Lower leg skin (tissue), 4 donors: ENCODE data around the gene PDZRN4. TPM values are rescaled to one million over a fixed set of nuclear protein-coding genes. Genes with fewer than 3 reads are reported as not detected.
"Not testable (repeated sequence)": the region's sequence is repeated elsewhere in the genome, so short reads cannot be mapped to it uniquely, and the experiment has no call there.

Source experiments
- DNase-seq, 2 donors: peaks; one replicate each; pipeline ENCODE4 v3.0.0-alpha.2; 2019; ENCODE audit warnings: low spot score in 2 of 2
- H3K4me3 ChIP-seq: fragments of 200-600 bp; sonication (generic); 2 replicates; pipeline ENCODE4 v1.5.1; 2017; ENCODE audit warnings: mild to moderate bottlenecking, low read depth; ENCODE audit not compliant: poor library complexity, severe bottlenecking
- CTCF ChIP-seq, 3 donors: fragments of 450-650 bp; IDR thresholded peaks; one replicate each; pipeline ENCODE4 v1.5.1; 2016; ENCODE audit warnings: antibody characterized with exemption in 3 of 3, mild to moderate bottlenecking in 3 of 3, moderate library complexity in 2 of 3
- POLR2A ChIP-seq, 2 donors: fragments of 450-650 bp; IDR thresholded peaks; one replicate each; pipeline ENCODE4 v1.6.1; 2016 to 2017; ENCODE audit warnings: antibody characterized with exemption in 2 of 2, mild to moderate bottlenecking in 1 of 2, moderate library complexity in 1 of 2
- WGBS, 2 donors: methylation state at CpG; one replicate each; pipeline ENCODE4 v1.1.5; 2018; 5-methylcytosine and 5-hydroxymethylcytosine counted together
- intact Hi-C: fragments of 100-400 bp; cut with DNase I; formaldehyde crosslinking; loops from one replicate; pipeline ENCODE4 v1.15.0; 2023; ENCODE audit warnings: low total_unique reads
- total RNA-seq, 4 donors: library from RNA; depleted of rRNA; stranded (reverse); fragments of >200 nt; gene quantifications; one replicate each; pipeline ENCODE4 v1.1.0, GENCODE V29; 2016

The PDZRN4 gene
- total RNA-seq, 4 donors from 2014 or later = 0.65 to 8.3 (median 3.6) TPM

DNA sequence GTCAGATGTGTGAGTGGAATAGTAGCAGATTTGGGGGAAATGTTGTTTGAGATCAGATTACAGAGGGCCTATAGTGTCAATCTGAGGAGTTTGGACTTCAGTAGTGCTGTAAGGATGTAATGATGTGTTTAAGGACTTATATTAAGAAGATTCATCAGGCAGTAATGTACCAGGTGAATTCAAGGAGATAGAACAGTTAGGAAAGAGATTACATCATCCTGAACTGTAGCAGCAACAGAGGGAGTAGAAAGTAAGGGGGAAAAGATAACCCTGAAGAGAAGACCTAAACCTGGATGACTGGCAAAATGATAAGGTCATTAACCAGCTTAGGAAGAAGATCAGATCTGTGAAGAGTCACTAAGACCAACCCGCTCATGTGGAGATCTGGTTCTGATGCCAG, 349.4 kb downstream of the PDZRN4 start:
- TF ChIP-seq POLR2A (IDR thresholded peaks at IDR 0.05) = no peak
- no peak for TF ChIP-seq CTCF (IDR thresholded peaks at IDR 0.05)
- DNase-seq = no peak

DNA sequence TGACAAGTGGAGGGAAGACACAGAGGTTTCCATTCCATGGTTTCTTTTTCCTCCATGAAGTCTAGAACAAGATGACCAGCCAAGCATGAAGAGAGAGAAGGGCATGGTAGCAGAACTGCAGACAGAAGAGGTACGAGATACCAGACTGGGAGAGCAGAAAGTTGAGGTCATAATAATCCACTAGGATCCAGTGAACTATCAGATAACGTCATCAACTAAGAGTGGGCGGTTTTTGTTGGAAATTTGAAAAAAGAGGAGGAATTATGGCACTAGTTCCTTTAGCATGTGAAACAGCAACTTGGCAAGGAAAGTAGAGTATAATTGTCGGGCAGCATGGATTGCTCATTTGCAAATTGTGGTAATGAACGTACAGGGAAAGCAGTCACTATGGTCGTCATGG, 357.6 kb downstream of the PDZRN4 start:
- DNase-seq = no peak
- WGBS, 2 donors = 85 to 90% methylated on average over 6 of the region's 6 CpGs
- TF ChIP-seq CTCF (IDR thresholded peaks at IDR 0.05) (no peak), POLR2A (IDR thresholded peaks at IDR 0.05) (no peak)
- intact Hi-C loops = no loop called here
- H3K4me3 ChIP-seq = no peak overlapping the region

More for the DNA sequence above, 349.4 kb downstream of the PDZRN4 start:
- intact Hi-C loops = no loop called here
- 61 to 64% methylated on average over 1 of the region's 1 CpG for WGBS, 2 donors
- no peak overlapping the region for H3K4me3 ChIP-seq

DNA sequence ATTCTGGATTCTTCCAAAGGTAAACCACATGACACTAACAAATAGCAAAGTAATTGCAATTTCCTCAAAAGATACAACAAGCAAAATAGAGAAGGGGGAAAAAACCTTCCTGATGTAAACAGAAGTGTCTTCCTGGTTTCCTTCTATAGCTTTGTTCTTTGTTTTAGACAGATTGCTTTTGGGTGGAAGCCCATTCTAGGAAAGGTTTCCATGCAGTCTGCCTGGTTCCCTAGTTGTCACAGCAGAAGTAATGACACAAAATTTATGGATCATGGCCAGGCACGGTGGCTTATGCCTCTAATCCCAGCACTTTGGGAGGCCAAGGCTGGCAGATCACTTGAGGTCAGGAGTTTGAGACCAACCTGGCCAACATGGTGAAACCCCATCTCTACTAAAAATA, 359.0 kb downstream of the PDZRN4 start:
- 60 to 66% methylated on average over 1 of the region's 1 CpG for WGBS, 2 donors
- intact Hi-C loops = not testable (repeated sequence)

GRCh38 chr12:41548926-41549325, 360.8 kb downstream of the PDZRN4 start:
- TF ChIP-seq POLR2A (IDR thresholded peaks at IDR 0.05) (no peak), CTCF (IDR thresholded peaks at IDR 0.05) (no peak)
- WGBS, 2 donors = 84 to 89% methylated on average over 4 of the region's 4 CpGs

More for the DNA sequence above, 359.0 kb downstream of the PDZRN4 start:
- H3K4me3 ChIP-seq, DNase-seq: not testable (repeated sequence)

GRCh38 chr12:41552588-41552987, 364.5 kb downstream of the PDZRN4 start:
- no peak overlapping the region for H3K4me3 ChIP-seq
- intact Hi-C loops = no loop called here
- DNase-seq = no peak
- WGBS, 2 donors = 54% methylated on average over 9 of the region's 9 CpGs
- no peak for TF ChIP-seq CTCF (IDR thresholded peaks at IDR 0.05)
- no peak for TF ChIP-seq POLR2A (IDR thresholded peaks at IDR 0.05)

More at GRCh38 chr12:41548926-41549325, 360.8 kb downstream of the PDZRN4 start:
- intact Hi-C loops = no loop called here
- no peak for DNase-seq
- H3K4me3 ChIP-seq = no peak overlapping the region

- no peak for TF ChIP-seq CTCF (IDR thresholded peaks at IDR 0.05)
- TF ChIP-seq POLR2A (IDR thresholded peaks at IDR 0.05) = no peak
- DNase-seq = no peak
- 84 to 90% methylated on average over 3 of the region's 3 CpGs for WGBS, 2 donors
- intact Hi-C loops = no loop called here
- H3K4me3 ChIP-seq = no peak overlapping the region
Observed at GRCh38 chr12:41556176-41556575, 368.1 kb downstream of the PDZRN4 start.
